HG03039 (cell line): ENCODE results near the gene NDUFB7.
"Not testable (repeated sequence)": the region's sequence is repeated elsewhere in the genome, so short reads cannot be mapped to it uniquely, and the experiment has no call there.

Experiments
- ATAC-seq: cut with Tn5 transposase; IDR thresholded peaks from one replicate; pipeline ENCODE4 v1.9.1; 2021; ENCODE audit warnings: mild to moderate bottlenecking, moderate library complexity; ENCODE audit not compliant: unreplicated experiment

Gene NDUFB7

GRCh38 chr19:14575428-14575980 is 3.6 kb upstream of the NDUFB7 start:
- no peak for ATAC-seq

- ATAC-seq = no peak
Measured at GRCh38 chr19:14570864-14571527, 870 bp downstream of the NDUFB7 start.

GRCh38 chr19:14567079-14567478 is 4.8 kb downstream of the NDUFB7 start:
- no peak for ATAC-seq

- no peak for ATAC-seq
Measured at GRCh38 chr19:14566712-14567077, 5.2 kb downstream of the NDUFB7 start.

GRCh38 chr19:14565765-14566711 is 5.8 kb downstream of the NDUFB7 start:
- ATAC-seq = no peak

- ATAC-seq = no peak
Measured at GRCh38 chr19:14565298-14565679, 6.6 kb downstream of the NDUFB7 start.

GRCh38 chr19:14564652-14565297 is 7.1 kb downstream of the NDUFB7 start:
- not testable (repeated sequence) for ATAC-seq

GRCh38 chr19:14563989-14564651 is 7.7 kb downstream of the NDUFB7 start:
- no peak for ATAC-seq

GRCh38 chr19:14563590-14563926 is 8.3 kb downstream of the NDUFB7 start:
- ATAC-seq = no peak

- ATAC-seq = no peak
Measured at GRCh38 chr19:14562660-14563589, 8.9 kb downstream of the NDUFB7 start.

- ATAC-seq = no peak
Measured at GRCh38 chr19:14561847-14562351, 10.0 kb downstream of the NDUFB7 start.

- ATAC-seq = no peak
Measured at GRCh38 chr19:14561249-14561648, 10.6 kb downstream of the NDUFB7 start.

- ATAC-seq = no peak
Measured at GRCh38 chr19:14560776-14561108, 11.1 kb downstream of the NDUFB7 start.

- ATAC-seq = no peak
Measured at GRCh38 chr19:14559916-14560775, 11.7 kb downstream of the NDUFB7 start.

GRCh38 chr19:14558370-14559066 is 13.3 kb downstream of the NDUFB7 start:
- ATAC-seq = no peak

- ATAC-seq = no peak
Measured at GRCh38 chr19:14556662-14557188, 15.1 kb downstream of the NDUFB7 start.

- ATAC-seq = no peak
Measured at GRCh38 chr19:14555918-14556661, 15.8 kb downstream of the NDUFB7 start.
